GM10847 (cell line): ENCODE results near the gene SQOR.

ENCODE experiments used
- POLR2A ChIP-seq: IDR thresholded peaks from 2 replicates; pipeline ENCODE4 v1.6.1; 2011; ENCODE audit not compliant: insufficient read length; ENCODE audit errors: extremely low read depth

The SQOR gene

GRCh38 chr15:45645026-45645980 lies 10.5 kb downstream of the SQOR start:
- no peak for TF ChIP-seq POLR2A

- no peak for TF ChIP-seq POLR2A
Measured at GRCh38 chr15:45646220-45646619, 11.4 kb downstream of the SQOR start.

GRCh38 chr15:45647828-45648227 lies 13.0 kb downstream of the SQOR start:
- no peak for TF ChIP-seq POLR2A

GRCh38 chr15:45648521-45649200 lies 13.8 kb downstream of the SQOR start:
- TF ChIP-seq POLR2A, result no peak

GRCh38 chr15:45650889-45651525 lies 16.2 kb downstream of the SQOR start:
- TF ChIP-seq POLR2A, result no peak

GRCh38 chr15:45653702-45654424 lies 19.0 kb downstream of the SQOR start:
- TF ChIP-seq POLR2A, result no peak

GRCh38 chr15:45654749-45655148 lies 19.9 kb downstream of the SQOR start:
- no peak for TF ChIP-seq POLR2A

GRCh38 chr15:45657254-45657653 lies 22.4 kb downstream of the SQOR start:
- TF ChIP-seq POLR2A, result no peak

- no peak for TF ChIP-seq POLR2A
Measured at GRCh38 chr15:45657764-45658545, 23.1 kb downstream of the SQOR start.

GRCh38 chr15:45660231-45660979 lies 25.6 kb downstream of the SQOR start:
- no peak for TF ChIP-seq POLR2A

- no peak for TF ChIP-seq POLR2A
Measured at GRCh38 chr15:45662375-45662774, 27.5 kb downstream of the SQOR start.

- no peak for TF ChIP-seq POLR2A
Measured at GRCh38 chr15:45664451-45664850, 29.6 kb downstream of the SQOR start.

- no peak for TF ChIP-seq POLR2A
Measured at GRCh38 chr15:45665261-45665660, 30.4 kb downstream of the SQOR start.
